ENCODE results near the gene ANO2. TPM values are rescaled to one million over a fixed set of nuclear protein-coding genes. Genes with fewer than 3 reads are reported as not detected.

The ANO2 gene
- total and polyA plus RNA-seq, 2 donors (not counting 3 experiments of a cell fraction or from before 2014, with no cell fraction given): 15.4 to 65.0 TPM

DNA sequence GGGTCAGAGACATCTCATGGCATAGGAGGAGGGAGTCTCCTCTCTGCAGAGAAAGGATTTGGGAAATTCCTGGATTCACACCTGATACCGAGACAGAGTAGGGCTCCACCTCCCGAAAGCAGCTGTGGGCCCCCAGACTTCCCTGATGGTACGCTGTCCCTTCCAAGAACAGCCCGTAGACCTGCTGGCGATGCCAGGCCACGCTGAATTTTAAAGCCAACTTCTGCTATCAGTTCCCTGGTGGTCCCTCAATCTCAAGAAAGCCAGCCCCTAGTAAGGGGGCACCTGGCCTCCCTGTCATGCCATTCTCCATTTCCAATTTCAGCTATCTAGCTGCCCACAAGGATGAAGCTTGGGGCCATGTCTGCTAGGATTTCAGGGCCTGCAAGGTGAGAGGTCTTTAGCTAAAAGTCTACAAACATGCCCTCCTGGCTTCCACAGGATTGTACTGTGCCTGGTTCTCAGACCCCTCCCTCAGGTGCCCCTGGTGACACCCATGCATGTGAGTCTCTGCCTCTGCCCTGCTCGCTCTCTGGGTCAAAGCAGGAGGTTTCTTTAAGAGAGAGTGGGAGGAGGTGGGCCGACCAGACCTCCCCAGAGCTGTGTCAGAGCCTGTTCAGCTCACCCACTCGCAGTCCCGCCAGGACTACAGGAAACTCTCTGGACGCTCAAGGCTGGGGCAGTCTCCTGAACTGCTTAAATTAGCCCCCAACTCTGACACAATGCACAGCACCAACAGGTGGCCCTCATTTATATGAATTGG, 30.5 kb downstream of the ANO2 start:
- no peak for DNase-seq (ENCODE audit: low read depth, low spot score)
- no peaks in the 10 kb centered on the region for H3K9me3 ChIP-seq (replicated peaks; ENCODE audit: control insufficient read depth, insufficient read depth, low read length)
- H3K36me3 ChIP-seq (ENCODE audit: control insufficient read depth in 2 of 2, extremely low read depth in 1 of 2, insufficient read depth in 2 of 2, low read length in 2 of 2): peaks cover 28 to 61% of the 10 kb centered on the region in 2 experiments
- H3K27me3 ChIP-seq (ENCODE audit: control insufficient read depth in 2 of 2, insufficient read depth in 2 of 2, low read length in 2 of 2): no peaks in the 10 kb centered on the region
- intact Hi-C loops (cut with micrococcal nuclease): no loop called here
- dilution Hi-C loops (cut with MboI; ENCODE audit: extremely low pct_ligation_motif_present, low sequenced_read_pairs): no loop called here
- no peak overlapping the region for H2AFZ ChIP-seq (ENCODE audit: low read depth, low read length)
- H3K27ac ChIP-seq (ENCODE audit: insufficient read depth, low read depth, low read length): no peak overlapping the region
- TF ChIP-seq POLR2AphosphoS5 (IDR thresholded peaks at IDR 0.05; ENCODE audit: insufficient read depth, low read depth, low read length) (no peak), POLR2A (IDR thresholded peaks at IDR 0.05; ENCODE audit: low read depth, low read length) (no peak), MYC (IDR thresholded peaks at IDR 0.05; ENCODE audit: low read depth, low read length) (no peak), JUN (IDR thresholded peaks at IDR 0.05; ENCODE audit: borderline replicate concordance, insufficient read depth, insufficient read length, low read depth) (no peak), EZH2 (IDR thresholded peaks at IDR 0.05; ENCODE audit: borderline replicate concordance, low read depth, low read length, severe bottlenecking) (no peak), MAX (IDR thresholded peaks at IDR 0.05; ENCODE audit: insufficient read depth, insufficient read length) (no peak)
- no peak for FAIRE-seq
- no TSS peak for BruUV-seq (replicated peaks)
- no peak overlapping the region for H3K4me2 ChIP-seq (ENCODE audit: insufficient read depth, low read length)
- H4K20me1 ChIP-seq (replicated peaks; ENCODE audit: control insufficient read depth, extremely low read depth, insufficient read depth, low read length): peaks cover 6% of the 10 kb centered on the region
- H3K4me3 ChIP-seq (replicated peaks in 1 of 3; ENCODE audit: insufficient read depth in 1 of 3, low read depth in 1 of 3, low read length in 3 of 3): no peak overlapping the region
- H3K9me1 ChIP-seq (replicated peaks; ENCODE audit: control insufficient read depth, extremely low read depth, insufficient read depth, low read length): no peaks in the 10 kb centered on the region
- H3K9ac ChIP-seq (replicated peaks; ENCODE audit: extremely low read depth, insufficient read depth, low read length): no peak overlapping the region
- no peaks in the 10 kb centered on the region for H3K79me2 ChIP-seq (ENCODE audit: control insufficient read depth, insufficient read depth, low read length)
- ChIA-PET CTCF (no interaction called here), POLR2A (no interaction called here)
- no peaks in the 10 kb centered on the region for H3K4me1 ChIP-seq (ENCODE audit: control insufficient read depth, extremely low read depth, insufficient read depth, low read length)

- Histone ChIP-seq H3K27ac (ENCODE audit: insufficient read depth, low read depth, low read length) (no peak overlapping the region), H3K4me2 (ENCODE audit: insufficient read depth, low read length) (no peak overlapping the region), H3K27me3 (ENCODE audit: control insufficient read depth in 2 of 2, insufficient read depth in 2 of 2, low read length in 2 of 2) (no peaks in the 10 kb centered on the region), H3K36me3 (ENCODE audit: control insufficient read depth in 2 of 2, extremely low read depth in 1 of 2, insufficient read depth in 2 of 2, low read length in 2 of 2) (peaks cover 28 to 63% of the 10 kb centered on the region in 2 experiments), H3K79me2 (ENCODE audit: control insufficient read depth, insufficient read depth, low read length) (no peaks in the 10 kb centered on the region), H3K4me1 (ENCODE audit: control insufficient read depth, extremely low read depth, insufficient read depth, low read length) (no peaks in the 10 kb centered on the region), H3K9me3 (replicated peaks; ENCODE audit: control insufficient read depth, insufficient read depth, low read length) (no peaks in the 10 kb centered on the region), H4K20me1 (replicated peaks; ENCODE audit: control insufficient read depth, extremely low read depth, insufficient read depth, low read length) (peaks cover 6% of the 10 kb centered on the region), H2AFZ (ENCODE audit: low read depth, low read length) (no peak overlapping the region), H3K4me3 (replicated peaks in 1 of 3; ENCODE audit: insufficient read depth in 1 of 3, low read depth in 1 of 3, low read length in 3 of 3) (no peak overlapping the region), H3K9me1 (replicated peaks; ENCODE audit: control insufficient read depth, extremely low read depth, insufficient read depth, low read length) (no peaks in the 10 kb centered on the region), H3K9ac (replicated peaks; ENCODE audit: extremely low read depth, insufficient read depth, low read length) (no peak overlapping the region)
- DNase-seq (ENCODE audit: low read depth, low spot score) (no peak), FAIRE-seq (no peak)
- CTCF ChIA-PET: no interaction called here
- dilution Hi-C loops (cut with MboI; ENCODE audit: extremely low pct_ligation_motif_present, low sequenced_read_pairs): no loop called here
- intact Hi-C loops (cut with micrococcal nuclease): no loop called here
- TF ChIP-seq, protein P1, sequence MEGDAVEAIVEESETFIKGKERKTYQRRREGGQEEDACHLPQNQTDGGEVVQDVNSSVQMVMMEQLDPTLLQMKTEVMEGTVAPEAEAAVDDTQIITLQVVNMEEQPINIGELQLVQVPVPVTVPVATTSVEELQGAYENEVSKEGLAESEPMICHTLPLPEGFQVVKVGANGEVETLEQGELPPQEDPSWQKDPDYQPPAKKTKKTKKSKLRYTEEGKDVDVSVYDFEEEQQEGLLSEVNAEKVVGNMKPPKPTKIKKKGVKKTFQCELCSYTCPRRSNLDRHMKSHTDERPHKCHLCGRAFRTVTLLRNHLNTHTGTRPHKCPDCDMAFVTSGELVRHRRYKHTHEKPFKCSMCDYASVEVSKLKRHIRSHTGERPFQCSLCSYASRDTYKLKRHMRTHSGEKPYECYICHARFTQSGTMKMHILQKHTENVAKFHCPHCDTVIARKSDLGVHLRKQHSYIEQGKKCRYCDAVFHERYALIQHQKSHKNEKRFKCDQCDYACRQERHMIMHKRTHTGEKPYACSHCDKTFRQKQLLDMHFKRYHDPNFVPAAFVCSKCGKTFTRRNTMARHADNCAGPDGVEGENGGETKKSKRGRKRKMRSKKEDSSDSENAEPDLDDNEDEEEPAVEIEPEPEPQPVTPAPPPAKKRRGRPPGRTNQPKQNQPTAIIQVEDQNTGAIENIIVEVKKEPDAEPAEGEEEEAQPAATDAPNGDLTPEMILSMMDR (IDR thresholded peaks at IDR 0.05; ENCODE audit: extremely low read depth in 1 of 2, insufficient read depth in 1 of 2, low read depth in 1 of 2, low read length in 2 of 2): no peak
- no peak for TF ChIP-seq POLR2AphosphoS5 (IDR thresholded peaks at IDR 0.05; ENCODE audit: insufficient read depth, low read depth, low read length)
- no peak for TF ChIP-seq MAX (IDR thresholded peaks at IDR 0.05; ENCODE audit: insufficient read depth, insufficient read length)
- no peak for TF ChIP-seq EZH2 (IDR thresholded peaks at IDR 0.05; ENCODE audit: borderline replicate concordance, low read depth, low read length, severe bottlenecking)
- no peak for TF ChIP-seq FOS (IDR thresholded peaks at IDR 0.05; ENCODE audit: borderline replicate concordance, insufficient read depth, low read length)
- TF ChIP-seq GATA2 (IDR thresholded peaks at IDR 0.05; ENCODE audit: insufficient read depth, insufficient read length, low read depth, low read length): no peak
- TF ChIP-seq POLR2A (IDR thresholded peaks at IDR 0.05; ENCODE audit: low read depth, low read length): no peak
- no peak for TF ChIP-seq JUN (IDR thresholded peaks at IDR 0.05; ENCODE audit: borderline replicate concordance, insufficient read depth, insufficient read length, low read depth)
- TF ChIP-seq MYC (IDR thresholded peaks at IDR 0.05; ENCODE audit: low read depth, low read length): no peak
- POLR2A ChIA-PET: no interaction called here
- BruUV-seq (replicated peaks): no TSS peak
Observed at GRCh38 chr12:5913387-5913786, 31.7 kb downstream of the ANO2 start.
